ENCODE data around the gene LAMTOR3.
"Not testable (repeated sequence)": the region's sequence is repeated elsewhere in the genome, so short reads cannot be mapped to it uniquely, and the experiment has no call there.

The LAMTOR3 gene

GRCh38 chr4:99832758-99833157 is 61.5 kb downstream of the LAMTOR3 start:
- H3K4me1 ChIP-seq (ENCODE audit: insufficient read depth, low read length, poor library complexity, severe bottlenecking): no peaks in the 10 kb centered on the region
- no peak overlapping the region for H3K4me3 ChIP-seq (ENCODE audit: low read length, poor library complexity, severe bottlenecking)
- H3K9ac ChIP-seq (ENCODE audit: low read depth, low read length, poor library complexity, severe bottlenecking): no peak overlapping the region
- H3F3A ChIP-seq (ENCODE audit: low read depth): no peaks in the 10 kb centered on the region
- no peaks in the 10 kb centered on the region for H3K9me3 ChIP-seq (ENCODE audit: insufficient read depth, low read depth, low read length)
- no peak overlapping the region for H2AFZ ChIP-seq (ENCODE audit: low read length)
- no peaks in the 10 kb centered on the region for H3K27me3 ChIP-seq (ENCODE audit: insufficient read depth, low read length, poor library complexity, severe bottlenecking)
- H3K36me3 ChIP-seq (ENCODE audit: insufficient read depth, low read length): no peaks in the 10 kb centered on the region
- no peak overlapping the region for H3K4me2 ChIP-seq (ENCODE audit: low read depth, low read length, poor library complexity, severe bottlenecking)
- TF ChIP-seq CTCF (conservative IDR thresholded peaks at IDR 0.05; ENCODE audit: low read length) (no peak), EZH2phosphoT487 (IDR thresholded peaks at IDR 0.05; ENCODE audit: borderline replicate concordance) (no peak)
- no peaks in the 10 kb centered on the region for H3K79me2 ChIP-seq (ENCODE audit: insufficient read depth, low read length)
- H3K9me2 ChIP-seq (replicated peaks; ENCODE audit: low read depth, low read length): no peaks in the 10 kb centered on the region
- H4K20me1 ChIP-seq (ENCODE audit: insufficient read depth, low read length, poor library complexity, severe bottlenecking): no peaks in the 10 kb centered on the region

GRCh38 chr4:99832321-99832720 is 61.9 kb downstream of the LAMTOR3 start:
- H3K4me2 ChIP-seq (ENCODE audit: low read depth, low read length, poor library complexity, severe bottlenecking): no peak overlapping the region
- H4K20me1 ChIP-seq (ENCODE audit: insufficient read depth, low read length, poor library complexity, severe bottlenecking): no peaks in the 10 kb centered on the region
- no peaks in the 10 kb centered on the region for H3K9me3 ChIP-seq (ENCODE audit: insufficient read depth, low read depth, low read length)
- H3K9ac ChIP-seq (ENCODE audit: low read depth, low read length, poor library complexity, severe bottlenecking): no peak overlapping the region
- no peaks in the 10 kb centered on the region for H3F3A ChIP-seq (ENCODE audit: low read depth)
- H2AFZ ChIP-seq (ENCODE audit: low read length): no peak overlapping the region
- H3K9me2 ChIP-seq (replicated peaks; ENCODE audit: low read depth, low read length): no peaks in the 10 kb centered on the region
- TF ChIP-seq EZH2phosphoT487 (IDR thresholded peaks at IDR 0.05; ENCODE audit: borderline replicate concordance) (no peak), CTCF (conservative IDR thresholded peaks at IDR 0.05; ENCODE audit: low read length) (no peak)
- no peaks in the 10 kb centered on the region for H3K4me1 ChIP-seq (ENCODE audit: insufficient read depth, low read length, poor library complexity, severe bottlenecking)
- H3K4me3 ChIP-seq (ENCODE audit: low read length, poor library complexity, severe bottlenecking): no peak overlapping the region
- H3K27me3 ChIP-seq (ENCODE audit: insufficient read depth, low read length, poor library complexity, severe bottlenecking): no peaks in the 10 kb centered on the region
- no peaks in the 10 kb centered on the region for H3K36me3 ChIP-seq (ENCODE audit: insufficient read depth, low read length)
- H3K79me2 ChIP-seq (ENCODE audit: insufficient read depth, low read length): no peaks in the 10 kb centered on the region

GRCh38 chr4:99830051-99830450 is 64.2 kb downstream of the LAMTOR3 start:
- H3K9ac ChIP-seq (ENCODE audit: low read depth, low read length, poor library complexity, severe bottlenecking); H3K36me3 ChIP-seq (ENCODE audit: insufficient read depth, low read length); H3K4me2 ChIP-seq (ENCODE audit: low read depth, low read length, poor library complexity, severe bottlenecking); H3K4me1 ChIP-seq (ENCODE audit: insufficient read depth, low read length, poor library complexity, severe bottlenecking); H4K20me1 ChIP-seq (ENCODE audit: insufficient read depth, low read length, poor library complexity, severe bottlenecking); H3K9me3 ChIP-seq (ENCODE audit: insufficient read depth, low read depth, low read length); H2AFZ ChIP-seq (ENCODE audit: low read length); H3K79me2 ChIP-seq (ENCODE audit: insufficient read depth, low read length); H3K27me3 ChIP-seq (ENCODE audit: insufficient read depth, low read length, poor library complexity, severe bottlenecking); H3K4me3 ChIP-seq (ENCODE audit: low read length, poor library complexity, severe bottlenecking); H3K9me2 ChIP-seq (replicated peaks; ENCODE audit: low read depth, low read length); H3F3A ChIP-seq (ENCODE audit: low read depth): not testable (repeated sequence)

- H4K20me1 ChIP-seq (ENCODE audit: insufficient read depth, low read length, poor library complexity, severe bottlenecking): no peaks in the 10 kb centered on the region
- no peak overlapping the region for H3K4me2 ChIP-seq (ENCODE audit: low read depth, low read length, poor library complexity, severe bottlenecking)
- no peaks in the 10 kb centered on the region for H3K27me3 ChIP-seq (ENCODE audit: insufficient read depth, low read length, poor library complexity, severe bottlenecking)
- no peaks in the 10 kb centered on the region for H3K79me2 ChIP-seq (ENCODE audit: insufficient read depth, low read length)
- H2AFZ ChIP-seq (ENCODE audit: low read length): no peak overlapping the region
- no peaks in the 10 kb centered on the region for H3K9me3 ChIP-seq (ENCODE audit: insufficient read depth, low read depth, low read length)
- H3F3A ChIP-seq (ENCODE audit: low read depth): no peaks in the 10 kb centered on the region
- no peaks in the 10 kb centered on the region for H3K9me2 ChIP-seq (replicated peaks; ENCODE audit: low read depth, low read length)
- TF ChIP-seq CTCF (conservative IDR thresholded peaks at IDR 0.05; ENCODE audit: low read length): no peak
- TF ChIP-seq EZH2phosphoT487 (IDR thresholded peaks at IDR 0.05; ENCODE audit: borderline replicate concordance): no peak
- H3K36me3 ChIP-seq (ENCODE audit: insufficient read depth, low read length): no peaks in the 10 kb centered on the region
- no peak overlapping the region for H3K9ac ChIP-seq (ENCODE audit: low read depth, low read length, poor library complexity, severe bottlenecking)
- H3K4me3 ChIP-seq (ENCODE audit: low read length, poor library complexity, severe bottlenecking): no peak overlapping the region
- H3K4me1 ChIP-seq (ENCODE audit: insufficient read depth, low read length, poor library complexity, severe bottlenecking): no peaks in the 10 kb centered on the region
Measured at GRCh38 chr4:99828477-99828876, 65.8 kb downstream of the LAMTOR3 start.
